SK-N-SH (cell line): Measurements from ENCODE around the gene SNX9. TPM values are rescaled to one million over a fixed set of nuclear protein-coding genes. Genes with fewer than 3 reads are reported as not detected.

ENCODE experiments used
- CTCF ChIA-PET: fragments of 300-600, 350-600 bp; formaldehyde crosslinking; extraction: SDS; loops from one replicate; lab custom pipeline; 2021; lab: Yijun Ruan, JAX
- POLR2A ChIA-PET: fragments of 350-600 bp; sonication (Branson Sonifier 250); formaldehyde crosslinking; extraction: SDS; loops from one replicate; lab custom pipeline; 2020; ENCODE audit warnings: antibody characterized with exemption, inconsistent platforms; lab: Yijun Ruan, JAX
- DNase-seq: peaks from one replicate; pipeline ENCODE4 v3.0.0; 2012
- H2AFZ ChIP-seq: fragments of 200-600 bp; sonication (generic); 2 replicates; pipeline ENCODE4 v1.8.1; 2016; ENCODE audit warnings: antibody characterized with exemption, mild to moderate bottlenecking, low read depth
- H3F3A ChIP-seq: fragments of 200-600 bp; sonication (generic); replicated peaks from 2 replicates; pipeline ENCODE3; 2016; ENCODE audit warnings: antibody characterized with exemption, mild to moderate bottlenecking; ENCODE audit not compliant: insufficient read depth
- H3K27ac ChIP-seq, 2 experiments: fragments of 200-500 bp in 1 of 2; fragments of 200-600 bp in 1 of 2; sonication (Bioruptor generic) in 1 of 2; sonication (generic), shearing (Covaris generic) in 1 of 2; 2 replicates each; pipeline versions ENCODE4 v1.5.1 to v1.6.1; 2014 to 2016; ENCODE audit warnings: low read depth in 2 of 2, inconsistent platforms in 1 of 2, low read length in 1 of 2, mild to moderate bottlenecking in 1 of 2, mixed read lengths in 1 of 2
- H3K27me3 ChIP-seq: fragments of 200-600 bp; sonication (generic), shearing (Covaris generic); 2 replicates; pipeline ENCODE4 v1.6.1; 2016; ENCODE audit warnings: mixed run types; ENCODE audit not compliant: insufficient read depth
- H3K36me3 ChIP-seq, 2 experiments: fragments of 200-500 bp in 1 of 2; fragments of 200-600 bp in 1 of 2; sonication (Bioruptor generic) in 1 of 2; sonication (generic) in 1 of 2; replicated peaks in 1 of 2; 2 replicates each; pipeline versions ENCODE3 to v1.5.1; 2014 to 2016; ENCODE audit warnings: low read length in 1 of 2, mild to moderate bottlenecking in 1 of 2; ENCODE audit not compliant: insufficient read depth in 2 of 2, control insufficient read depth in 1 of 2
- H3K4me1 ChIP-seq, 2 experiments: fragments of 200-500 bp in 1 of 2; fragments of 200-600 bp in 1 of 2; sonication (Bioruptor generic) in 1 of 2; sonication (generic), shearing (Covaris generic) in 1 of 2; 2 replicates each; pipeline versions ENCODE4 v1.5.1 to v1.6.1; 2014 to 2016; ENCODE audit warnings: low read depth in 1 of 2, low read length in 1 of 2, mixed run types in 1 of 2; ENCODE audit not compliant: insufficient read depth in 2 of 2, control insufficient read depth in 1 of 2
- H3K4me2 ChIP-seq: fragments of 200-600 bp; sonication (generic), shearing (Covaris generic); 2 replicates; pipeline ENCODE4 v1.6.1; 2017; ENCODE audit warnings: mixed run types
- H3K4me3 ChIP-seq, 2 experiments: fragments of 200-500 bp in 1 of 2; fragments of 200-600 bp in 1 of 2; sonication (Bioruptor generic) in 1 of 2; sonication (generic), shearing (Covaris generic) in 1 of 2; 2 replicates each; pipeline versions ENCODE4 v1.5.1 to v1.8.1; 2014 to 2016; ENCODE audit warnings: low read depth in 2 of 2, inconsistent platforms in 1 of 2, low read length in 1 of 2, mild to moderate bottlenecking in 1 of 2, mixed read lengths in 1 of 2, moderate library complexity in 1 of 2
- H3K79me2 ChIP-seq: fragments of 200-600 bp; sonication (generic); 2 replicates; pipeline ENCODE4 v1.8.1; 2017; ENCODE audit warnings: mild to moderate bottlenecking; ENCODE audit not compliant: insufficient read depth
- H3K9ac ChIP-seq: fragments of 200-600 bp; sonication (generic); 2 replicates; pipeline ENCODE4 v1.6.1; 2017; ENCODE audit warnings: mixed run types
- H3K9me2 ChIP-seq: fragments of 200-600 bp; sonication (generic); 2 replicates; pipeline ENCODE4 v1.6.1; 2017; ENCODE audit warnings: mixed run types
- H3K9me3 ChIP-seq: fragments of 200-600 bp; sonication (generic); 2 replicates; pipeline ENCODE4 v1.6.1; 2017; ENCODE audit warnings: mixed run types, mild to moderate bottlenecking, moderate library complexity
- H4K20me1 ChIP-seq: fragments of 200-600 bp; sonication (generic); 2 replicates; pipeline ENCODE4 v1.6.1; 2017; ENCODE audit warnings: mild to moderate bottlenecking, mixed run types; ENCODE audit not compliant: insufficient read depth
- CTCF ChIP-seq: fragments of 200-600 bp; sonication (generic); IDR thresholded peaks from 2 replicates; pipeline ENCODE4 v1.6.1; 2017; ENCODE audit warnings: antibody characterized with exemption, mild to moderate bottlenecking, moderate library complexity
- ELF1 ChIP-seq: IDR thresholded peaks from 2 replicates; pipeline ENCODE4 v1.4.0; 2012
- FOSL2 ChIP-seq: IDR thresholded peaks from 2 replicates; pipeline ENCODE4 v1.4.0; 2012; ENCODE audit warnings: low read depth, mild to moderate bottlenecking, moderate library complexity, borderline replicate concordance
- FOXJ3 ChIP-seq: sonication (generic); formaldehyde crosslinking; IDR thresholded peaks from 2 replicates; pipeline ENCODE4 v1.5.1; 2020; ENCODE audit warnings: mild to moderate bottlenecking, missing genetic modification reagents
- FOXM1 ChIP-seq: IDR thresholded peaks from 2 replicates; pipeline ENCODE4 v1.4.0; 2012; ENCODE audit warnings: low read depth, mild to moderate bottlenecking
- GABPA ChIP-seq: IDR thresholded peaks from 2 replicates; pipeline ENCODE4 v1.4.0; 2012; ENCODE audit warnings: low read depth, mild to moderate bottlenecking
- IRF3 ChIP-seq: fragments of 150-350 bp; IDR thresholded peaks from 2 replicates; pipeline ENCODE4 v1.6.1; 2016; ENCODE audit warnings: mild to moderate bottlenecking, low read depth, low read length
- JUND ChIP-seq: IDR thresholded peaks from 2 replicates; pipeline ENCODE4 v1.4.0; 2012
- MEF2A ChIP-seq: IDR thresholded peaks from 2 replicates; pipeline ENCODE4 v1.4.0; 2012; ENCODE audit warnings: low read depth, borderline replicate concordance
- MXI1 ChIP-seq: IDR thresholded peaks from 2 replicates; pipeline ENCODE4 v1.6.1; 2012; ENCODE audit warnings: mild to moderate bottlenecking, low read depth, low read length, improper control_type of control experiment
- PBX3 ChIP-seq: IDR thresholded peaks from 2 replicates; pipeline ENCODE4; 2012
- RCOR1 ChIP-seq: fragments of 150-350 bp; IDR thresholded peaks from 2 replicates; pipeline ENCODE4 v1.6.1; 2017; ENCODE audit warnings: antibody characterized with exemption, low read length
- REST ChIP-seq: IDR thresholded peaks from 2 replicates; pipeline ENCODE4 v1.6.1; 2012; ENCODE audit warnings: mild to moderate bottlenecking, low read depth, low read length, moderate library complexity
- TAF1 ChIP-seq: IDR thresholded peaks from 2 replicates; pipeline ENCODE4 v1.6.1; 2012; ENCODE audit warnings: low read depth, mild to moderate bottlenecking, low read length, moderate library complexity, borderline replicate concordance
- TCF12 ChIP-seq: IDR thresholded peaks from 2 replicates; pipeline ENCODE4 v1.4.0; 2012
- TEAD4 ChIP-seq: IDR thresholded peaks from 2 replicates; pipeline ENCODE4 v1.4.0; 2012; ENCODE audit warnings: mild to moderate bottlenecking, borderline replicate concordance; ENCODE audit not compliant: insufficient read depth
- ZBTB33 ChIP-seq: IDR thresholded peaks from 2 replicates; pipeline ENCODE4 v1.4.0; 2012; ENCODE audit warnings: low read depth, borderline replicate concordance
- WGBS: methylation state at CpG from one replicate; pipeline ENCODE4 v1.1.6; 2017; ENCODE audit warnings: low lambda C conversion rate; 5-methylcytosine and 5-hydroxymethylcytosine counted together
- polyA plus RNA-seq, 3 experiments: library from polyadenylated mRNA; depleted of rRNA; stranded (reverse); fragments of >200 nt; gene quantifications; 2 replicates each; pipeline ENCODE4 v1.2.3, GENCODE V29; 2012

Gene SNX9
- polyA plus RNA-seq, 1 of the 3 experiments (the other 2 are of a cell fraction): 31.6 TPM

GRCh38 chr6:157862706-157863105 lies 39.7 kb downstream of the SNX9 start (continued):
- TF ChIP-seq REST (no peak), TCF12 (no peak), GABPA (no peak)

- peaks cover 0 to 4% of the 10 kb centered on the region in 2 experiments for H3K36me3 ChIP-seq
- no peak overlapping the region for H3K9ac ChIP-seq
- H3K4me2 ChIP-seq: no peak overlapping the region
- no peak overlapping the region for H3K4me3 ChIP-seq
- no peak for DNase-seq
- POLR2A ChIA-PET: no interaction called here
- WGBS: 98% methylated on average over 9 of the region's 11 CpGs
- H2AFZ ChIP-seq: no peak overlapping the region
- H4K20me1 ChIP-seq: peaks cover 57% of the 10 kb centered on the region
- no peak overlapping the region for H3K27ac ChIP-seq
- H3K9me2 ChIP-seq: no peaks in the 10 kb centered on the region
- no peaks in the 10 kb centered on the region for H3K9me3 ChIP-seq
- CTCF ChIA-PET: no interaction called here
- H3K79me2 ChIP-seq: peaks cover 93% of the 10 kb centered on the region
- no peaks in the 10 kb centered on the region for H3K27me3 ChIP-seq
- H3F3A ChIP-seq: peaks cover 23% of the 10 kb centered on the region
- H3K4me1 ChIP-seq: peaks cover 12 to 42% of the 10 kb centered on the region in 2 experiments; a peak in 3 of 4 replicates
- TF ChIP-seq FOXM1: no peak
- TF ChIP-seq REST: no peak
- TF ChIP-seq RCOR1: no peak
- no peak for TF ChIP-seq MXI1
- TF ChIP-seq MEF2A: no peak
- no peak for TF ChIP-seq CTCF
- no peak for TF ChIP-seq ELF1
- no peak for TF ChIP-seq ZBTB33
- no peak for TF ChIP-seq TEAD4
- TF ChIP-seq PBX3: no peak
- TF ChIP-seq FOXJ3 (CRISPR knock-in tag): no peak
- no peak for TF ChIP-seq FOSL2
- TF ChIP-seq TAF1: no peak
- no peak for TF ChIP-seq IRF3
- no peak for TF ChIP-seq GABPA
- TF ChIP-seq JUND: no peak
Observed at GRCh38 chr6:157864185-157864761, 41.2 kb downstream of the SNX9 start.
